GM18508 (cell line): ENCODE data around the gene PPFIBP1.
"Not testable (repeated sequence)": the region's sequence is repeated elsewhere in the genome, so short reads cannot be mapped to it uniquely, and the experiment has no call there.

Experiments
- ATAC-seq: cut with Tn5 transposase; IDR thresholded peaks from one replicate; pipeline ENCODE4 v1.9.1; 2021; ENCODE audit warnings: moderate number of reproducible peaks; ENCODE audit not compliant: insufficient read depth, unreplicated experiment

PPFIBP1 gene

GRCh38 chr12:27734321-27734720 lies 210.3 kb downstream of the PPFIBP1 start:
- ATAC-seq: not testable (repeated sequence)

GRCh38 chr12:27743601-27744000 lies 219.6 kb downstream of the PPFIBP1 start:
- ATAC-seq: no peak
